OCI-LY1 (cell line): Measurements from ENCODE around the gene TBCE.

Source experiments
- H2AFZ ChIP-seq: fragments of 200-600 bp; sonication (generic), shearing (Covaris generic); 2 replicates; pipeline ENCODE4 v1.6.0; 2014; ENCODE audit warnings: antibody characterized with exemption, mild to moderate bottlenecking, low read length
- H3F3A ChIP-seq: fragments of 200-600 bp; sonication (generic), shearing (Covaris generic); 2 replicates; pipeline ENCODE4 v1.6.0; 2014; ENCODE audit warnings: mild to moderate bottlenecking, antibody characterized with exemption, low read length, moderate library complexity; ENCODE audit not compliant: insufficient read depth
- H3K27ac ChIP-seq: fragments of 200-600 bp; sonication (generic); 2 replicates; pipeline ENCODE4 v1.5.1; 2014; ENCODE audit warnings: low read length, mixed run types, mild to moderate bottlenecking, low read depth; ENCODE audit not compliant: poor library complexity, severe bottlenecking
- H3K27me3 ChIP-seq: fragments of 200-600 bp; sonication (generic); 2 replicates; pipeline ENCODE4 v1.6.0; 2014; ENCODE audit warnings: antibody characterized with exemption, mild to moderate bottlenecking, low read length, moderate library complexity; ENCODE audit not compliant: insufficient read depth
- H3K36me3 ChIP-seq: fragments of 200-600 bp; sonication (generic); 2 replicates; pipeline ENCODE4 v1.6.1; 2014; ENCODE audit warnings: mild to moderate bottlenecking, antibody characterized with exemption, low read length, moderate library complexity, mixed read lengths; ENCODE audit not compliant: insufficient read depth
- H3K4me1 ChIP-seq: fragments of 200-600 bp; sonication (generic); 2 replicates; pipeline ENCODE4 v1.5.1; 2014; ENCODE audit warnings: mild to moderate bottlenecking, low read length, moderate library complexity; ENCODE audit not compliant: insufficient read depth, severe bottlenecking
- H3K4me2 ChIP-seq: fragments of 200-600 bp; sonication (generic), shearing (Covaris generic); 2 replicates; pipeline ENCODE4 v1.6.1; 2014; ENCODE audit warnings: low read length
- H3K4me3 ChIP-seq: fragments of 200-600 bp; sonication (generic); 2 replicates; pipeline ENCODE4 v1.5.1; 2014; ENCODE audit warnings: low read length, low read depth, mild to moderate bottlenecking, mixed read lengths; ENCODE audit not compliant: poor library complexity, severe bottlenecking
- H3K79me2 ChIP-seq: fragments of 200-600 bp; shearing (Covaris generic); 2 replicates; pipeline ENCODE4 v1.6.1; 2016; ENCODE audit warnings: mixed run types, low read length, mixed read lengths; ENCODE audit not compliant: insufficient read depth
- H3K9ac ChIP-seq: fragments of 200-600 bp; sonication (generic), shearing (Covaris generic); 2 replicates; pipeline ENCODE4 v1.6.1; 2014; ENCODE audit warnings: mild to moderate bottlenecking, low read length, mixed read lengths
- H3K9me2 ChIP-seq: fragments of 200-600 bp; sonication (generic), shearing (Covaris generic); 2 replicates; pipeline ENCODE4 v1.6.1; 2014; ENCODE audit warnings: low read depth, mild to moderate bottlenecking, low read length, mixed read lengths
- H3K9me3 ChIP-seq: fragments of 200-600 bp; shearing (Covaris generic); 2 replicates; pipeline ENCODE4 v1.6.1; 2014; ENCODE audit warnings: low read length, mixed read lengths
- H4K20me1 ChIP-seq: fragments of 200-600 bp; sonication (generic), shearing (Covaris generic); 2 replicates; pipeline ENCODE4 v1.6.0; 2016; ENCODE audit warnings: mild to moderate bottlenecking, low read length; ENCODE audit not compliant: insufficient read depth
- CTCF ChIP-seq: fragments of 200-600 bp; sonication (generic), shearing (Covaris generic); IDR thresholded peaks from 2 replicates; pipeline ENCODE4 v1.5.1; 2017; ENCODE audit warnings: mild to moderate bottlenecking, antibody characterized with exemption, low read length, moderate library complexity, mixed read lengths
- EZH2 ChIP-seq: fragments of 200-600 bp; sonication (generic), shearing (Covaris generic); IDR thresholded peaks from 2 replicates; pipeline ENCODE4 v1.8.0; 2017; ENCODE audit warnings: borderline replicate concordance, mixed run types, mild to moderate bottlenecking, antibody characterized with exemption, low read length, moderate library complexity, mixed read lengths

Gene TBCE

GRCh38 chr1:235429143-235429542, 61.9 kb downstream of the TBCE start:
- Histone ChIP-seq H4K20me1 (no peaks in the 10 kb centered on the region), H3K4me3 (no peak overlapping the region), H3K9me3 (no peaks in the 10 kb centered on the region), H3K4me1 (peaks cover 27% of the 10 kb centered on the region), H3K27ac (no peak overlapping the region), H3K9me2 (no peaks in the 10 kb centered on the region), H3K9ac (no peak overlapping the region), H3K79me2 (no peaks in the 10 kb centered on the region), H3K36me3 (peaks cover 45% of the 10 kb centered on the region; the same call in 1 of the 2 replicates), H2AFZ (no peak overlapping the region), H3K4me2 (no peak overlapping the region), H3F3A (no peaks in the 10 kb centered on the region), H3K27me3 (no peaks in the 10 kb centered on the region)
- TF ChIP-seq EZH2 (no peak), CTCF (no peak)

GRCh38 chr1:235430991-235431390, 63.8 kb downstream of the TBCE start:
- no peaks in the 10 kb centered on the region for H4K20me1 ChIP-seq
- no peaks in the 10 kb centered on the region for H3K9me3 ChIP-seq
- no peaks in the 10 kb centered on the region for H3F3A ChIP-seq
- H3K9me2 ChIP-seq, result no peaks in the 10 kb centered on the region
- H3K27ac ChIP-seq, result no peak overlapping the region
- H3K4me1 ChIP-seq, result peaks cover 9% of the 10 kb centered on the region
- H2AFZ ChIP-seq, result no peak overlapping the region
- H3K9ac ChIP-seq, result no peak overlapping the region
- peaks cover 51% of the 10 kb centered on the region for H3K36me3 ChIP-seq
- TF ChIP-seq EZH2, result no peak
- H3K4me2 ChIP-seq, result no peak overlapping the region
- no peaks in the 10 kb centered on the region for H3K27me3 ChIP-seq
- no peak overlapping the region for H3K4me3 ChIP-seq
- no peaks in the 10 kb centered on the region for H3K79me2 ChIP-seq

GRCh38 chr1:235434001-235434400, 66.8 kb downstream of the TBCE start:
- no peaks in the 10 kb centered on the region for H3F3A ChIP-seq
- no peaks in the 10 kb centered on the region for H4K20me1 ChIP-seq
- no peak overlapping the region for H3K27ac ChIP-seq
- H3K79me2 ChIP-seq, result no peaks in the 10 kb centered on the region
- peaks cover 67% of the 10 kb centered on the region for H3K36me3 ChIP-seq
- no peak for TF ChIP-seq EZH2
- no peak for TF ChIP-seq CTCF
- H3K9ac ChIP-seq, result no peak overlapping the region
- H2AFZ ChIP-seq, result no peak overlapping the region
- no peaks in the 10 kb centered on the region for H3K27me3 ChIP-seq
- H3K9me3 ChIP-seq, result no peaks in the 10 kb centered on the region
- no peaks in the 10 kb centered on the region for H3K4me1 ChIP-seq
- H3K9me2 ChIP-seq, result no peaks in the 10 kb centered on the region
- no peak overlapping the region for H3K4me3 ChIP-seq
- H3K4me2 ChIP-seq, result no peak overlapping the region

- no peaks in the 10 kb centered on the region for H3K79me2 ChIP-seq
- H3K9me2 ChIP-seq, result no peaks in the 10 kb centered on the region
- H3K27me3 ChIP-seq, result no peaks in the 10 kb centered on the region
- no peak for TF ChIP-seq CTCF
- no peak for TF ChIP-seq EZH2
- no peak overlapping the region for H2AFZ ChIP-seq
- H3K4me2 ChIP-seq, result no peak overlapping the region
- peaks cover 79% of the 10 kb centered on the region for H3K36me3 ChIP-seq
- no peak overlapping the region for H3K4me3 ChIP-seq
- H3K27ac ChIP-seq, result no peak overlapping the region
- H3K4me1 ChIP-seq, result no peaks in the 10 kb centered on the region
- no peaks in the 10 kb centered on the region for H3F3A ChIP-seq
- no peaks in the 10 kb centered on the region for H4K20me1 ChIP-seq
- H3K9me3 ChIP-seq, result no peaks in the 10 kb centered on the region
- H3K9ac ChIP-seq, result no peak overlapping the region
These were observed 74.0 kb downstream of the TBCE start for GRCh38 chr1:235441159-235441685.
